Measurements from ENCODE around the gene LDB1. TPM values are rescaled to one million over a fixed set of nuclear protein-coding genes. Genes with fewer than 3 reads are reported as not detected.

Gene LDB1
- total and polyA plus RNA-seq, 2 of the 13 experiments (the other 11 are each of a cell fraction or from before 2014, with no cell fraction given), result 17.2 to 45.5 TPM

GRCh38 chr10:102167861-102168260, 47.7 kb upstream of the LDB1 start:
- intact Hi-C loops (cut with micrococcal nuclease; ENCODE audit: unreplicated experiment), result loop anchor here (2.0 kb wide), 1 partner anchor 59 kb away; the partner anchor contains the start of gene ELOVL3
- no peaks in the 10 kb centered on the region for H3K79me2 ChIP-seq (ENCODE audit: insufficient read depth, low read length)
- H3K4me1 ChIP-seq (ENCODE audit: insufficient read depth, low read length), result 0 out of 2 replicates have a peak, but pooled peaks cover 5% of the 10 kb centered on the region
- 0% methylated on average over 1 of the region's 1 CpG for WGBS (ENCODE audit: low lambda C conversion rate)
- POLR2A ChIA-PET, result interaction anchor here (0.8 kb wide), 1 partner anchor 24 kb away, joined by 3 read pairs; no protein-coding TSS in a partner anchor
- H3K36me3 ChIP-seq (replicated peaks in 1 of 2; ENCODE audit: control insufficient read depth in 1 of 2, insufficient read depth in 2 of 2, low read length in 2 of 2), result peaks cover 0 to 13% of the 10 kb centered on the region in 2 experiments; a peak in 3 of 5 replicates
- no peak overlapping the region for H2AFZ ChIP-seq (ENCODE audit: low read length)
- 0 out of 5 replicates have a peak, but pooled peaks cover 0 to 6% of the 10 kb centered on the region in 2 experiments for H3K27me3 ChIP-seq (ENCODE audit: control insufficient read depth in 1 of 2, insufficient read depth in 2 of 2, low read length in 2 of 2)
- FAIRE-seq (no peak), ATAC-seq (no peak), DNase-seq (ENCODE audit: low spot score) (no peak)
- in situ Hi-C loops (cut with HindIII; ENCODE audit: extremely low pct_ligation_motif_present, low pct_unique_long_range_greater_than_20kb), result no loop called here
- CTCF ChIA-PET (ENCODE audit: low intra/inter-chr PET ratio, low total read pairs), result no interaction called here
- no peak overlapping the region for H3K4me2 ChIP-seq (ENCODE audit: low read depth, low read length)
- H3K27ac ChIP-seq (ENCODE audit: extremely low read length, insufficient read depth, low read length), result no peak overlapping the region
- no peaks in the 10 kb centered on the region for H3K9me3 ChIP-seq (ENCODE audit: low read length)
- TF ChIP-seq FOSL2 (CRISPR knock-in tag; IDR thresholded peaks at IDR 0.05) (no peak), THRA (CRISPR knock-in tag; IDR thresholded peaks at IDR 0.05; ENCODE audit: borderline replicate concordance) (no peak), ZNF143 (CRISPR knock-in tag; IDR thresholded peaks at IDR 0.05) (no peak), ZBTB42 (CRISPR knock-in tag; IDR thresholded peaks at IDR 0.05) (no peak), ZNF773 (CRISPR knock-in tag; IDR thresholded peaks at IDR 0.05; ENCODE audit: borderline replicate concordance) (no peak), HOXA7 (CRISPR knock-in tag; IDR thresholded peaks at IDR 0.05) (no peak), ZNF253 (CRISPR knock-in tag; IDR thresholded peaks at IDR 0.05; ENCODE audit: borderline replicate concordance) (no peak), RXRB (CRISPR knock-in tag; IDR thresholded peaks at IDR 0.05; ENCODE audit: borderline replicate concordance) (no peak), NR2F6 (IDR thresholded peaks at IDR 0.05) (no peak), NR2F6 (CRISPR knock-in tag; IDR thresholded peaks at IDR 0.05) (no peak), NR1H2 (CRISPR knock-in tag; IDR thresholded peaks at IDR 0.05; ENCODE audit: borderline replicate concordance, low read depth) (no peak), HNRNPUL1 (IDR thresholded peaks at IDR 0.05; ENCODE audit: low read depth, low read length) (no peak), ATF1 (CRISPR knock-in tag; IDR thresholded peaks at IDR 0.05) (no peak), RORA (CRISPR knock-in tag; IDR thresholded peaks at IDR 0.05) (no peak), ZNF652 (CRISPR knock-in tag; IDR thresholded peaks at IDR 0.05; ENCODE audit: borderline replicate concordance, low read depth) (no peak)
- BruUV-seq (replicated peaks), result no TSS peak
- no peak overlapping the region for H3K9ac ChIP-seq (ENCODE audit: insufficient read depth, low read depth, low read length)
- H4K20me1 ChIP-seq (ENCODE audit: insufficient read depth, low read length), result no peaks in the 10 kb centered on the region
- no peak overlapping the region for H3K4me3 ChIP-seq (replicated peaks in 1 of 3; ENCODE audit: insufficient read depth in 1 of 3, low read depth in 2 of 3, low read length in 3 of 3)
